Right lobe of liver (tissue), 6 donors: Measurements from ENCODE around the gene TRIM24. TPM values are rescaled to one million over a fixed set of nuclear protein-coding genes. Genes with fewer than 3 reads are reported as not detected.

Experiments
- ATAC-seq, 4 donors: fragments of 200-7000 bp; cut with Tn5 transposase; one replicate each; pipeline ENCODE4 v1.9.1; 2020; ENCODE audit warnings: mild to moderate bottlenecking in 4 of 4, moderate library complexity in 4 of 4
- DNase-seq, 3 donors: peaks; one replicate each; pipeline ENCODE4 v3.0.0-alpha.2; 2020
- H3K27ac ChIP-seq, 3 donors: fragments of 200-600 bp; one replicate each; pipeline ENCODE4 v1.8.0; 2022
- H3K27me3 ChIP-seq, 2 donors: fragments of 200-600 bp; one replicate each; pipeline ENCODE4 v1.8.0; 2022
- H3K36me3 ChIP-seq, 4 donors: fragments of 200-600 bp; sonication (generic) in 1 of 4; one replicate each; pipeline versions ENCODE4 v1.5.1 to v1.8.0; 2017 to 2022; ENCODE audit warnings: control low read depth in 1 of 4
- H3K4me1 ChIP-seq, 4 donors: fragments of 200-600 bp; sonication (generic) in 1 of 4; one replicate each; pipeline versions ENCODE4 v1.5.1 to v1.8.0; 2017 to 2022; ENCODE audit warnings: control low read depth in 1 of 4
- H3K4me3 ChIP-seq, 3 donors: fragments of 200-600 bp; one replicate each; pipeline ENCODE4 v1.8.0; 2022
- H3K9me3 ChIP-seq, 4 donors: fragments of 200-600 bp; sonication (generic) in 1 of 4; one replicate each; pipeline versions ENCODE4 v1.5.1 to v1.8.0; 2017 to 2022; ENCODE audit warnings: control low read depth in 1 of 4
- CTCF ChIP-seq, 4 donors: fragments of 200-600 bp in 3 of 4; fragments of 450-650 bp in 1 of 4; IDR thresholded peaks; one replicate each; pipeline versions ENCODE4 v1.5.1 to v1.8.0; 2016 to 2022; ENCODE audit warnings: antibody characterized with exemption in 4 of 4, mild to moderate bottlenecking in 2 of 4
- POLR2A ChIP-seq: fragments of 450-650 bp; IDR thresholded peaks from one replicate; pipeline ENCODE4 v1.6.1; 2017; ENCODE audit warnings: antibody characterized with exemption, mild to moderate bottlenecking
- WGBS: methylation state at CpG from one replicate; pipeline ENCODE4 v1.1.6; 2018; ENCODE audit warnings: low coverage, low lambda C conversion rate; ENCODE audit not compliant: insufficient coverage; ENCODE audit errors: missing lambda C conversion rate; 5-methylcytosine and 5-hydroxymethylcytosine counted together
- intact Hi-C, 2 donors: fragments of 100-400 bp; cut with DNase I; formaldehyde crosslinking; loops; one replicate each; pipeline versions ENCODE4 v1.11.2 to v1.14.1; 2022
- small RNA-seq, 2 experiments: library from RNA; depleted of rRNA; stranded (forward); fragments of <200 nt; gene quantifications; one replicate each; pipeline ENCODE3, GENCODE V24; 2016
- total RNA-seq, 6 experiments: library from RNA; depleted of rRNA in 2 of 6; stranded (reverse); fragments of >200 nt in 2 of 6; fragmentation: NEBNext Ultra II Directional in 3 of 6; extraction: Animal tissue kit (Norgen Biotek cat#: 25700) in 3 of 6; gene quantifications; one replicate each; pipeline versions ENCODE4 v1.1.0 to v1.2.4, GENCODE V29; 2016 to 2023
- donor health status: DM: no; HTN: yes; CAD: no.
- donor health status: DM: no; HTN: no; CAD: no.
- donor health status: DM: no; HTN: no; CAD: no.
- donor health status: DM: no; HTN: yes; CAD: no.
- donor health status: DM: no; HTN: yes; CAD: no.

Gene TRIM24
- total RNA-seq, 6 experiments from 2014 or later: 14.5 to 18.9 (median 16.5) TPM

- no peak for DNase-seq
- no peaks in the 10 kb centered on the region for H3K9me3 ChIP-seq
- ATAC-seq: no peak
- H3K27me3 ChIP-seq: no peaks in the 10 kb centered on the region
- WGBS: 75% methylated on average over 6 of the region's 6 CpGs
- H3K4me3 ChIP-seq: no peak overlapping the region
- no peaks in the 10 kb centered on the region for H3K4me1 ChIP-seq
- intact Hi-C loops: no loop called here
- TF ChIP-seq POLR2A: no peak
- TF ChIP-seq CTCF (IDR thresholded peaks at IDR 0.05): no peak
- H3K27ac ChIP-seq: no peak overlapping the region
- H3K36me3 ChIP-seq: no peaks in the 10 kb centered on the region
Observed at GRCh38 chr7:138627361-138627760, 167.3 kb downstream of the TRIM24 start.

GRCh38 chr7:138630059-138630610, 170.1 kb downstream of the TRIM24 start:
- no peaks in the 10 kb centered on the region for H3K36me3 ChIP-seq
- H3K27ac ChIP-seq: no peak overlapping the region
- no peak for DNase-seq
- TF ChIP-seq POLR2A (no peak), CTCF (IDR thresholded peaks at IDR 0.05) (no peak)
- 92% methylated on average over 8 of the region's 8 CpGs for WGBS
- intact Hi-C loops: no loop called here
- ATAC-seq: no peak
- no peak overlapping the region for H3K4me3 ChIP-seq
- H3K4me1 ChIP-seq: no peaks in the 10 kb centered on the region
- H3K9me3 ChIP-seq: no peaks in the 10 kb centered on the region
- H3K27me3 ChIP-seq: no peaks in the 10 kb centered on the region

DNA sequence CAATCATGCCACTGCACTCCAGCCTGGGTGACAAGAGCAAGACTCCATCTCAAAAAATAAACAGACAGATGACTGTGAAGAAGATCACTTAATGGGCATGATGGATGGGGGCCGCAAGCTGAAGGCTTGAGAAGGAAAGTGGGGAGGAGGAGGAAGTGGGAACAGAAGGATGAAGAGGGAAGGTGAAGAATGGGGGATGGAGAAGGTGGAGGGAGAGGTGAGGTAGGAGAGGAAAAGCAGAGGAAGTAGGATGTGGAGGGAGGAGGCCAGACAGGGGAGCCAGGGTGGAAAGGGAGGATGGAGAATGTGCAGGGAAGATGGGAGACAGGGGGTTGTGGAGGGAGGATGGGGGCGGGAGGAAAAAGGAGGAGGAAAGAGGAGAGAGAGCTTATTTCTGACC, 172.3 kb downstream of the TRIM24 start:
- WGBS: 70% methylated on average over 2 of the region's 2 CpGs
- Histone ChIP-seq H3K9me3 (no peaks in the 10 kb centered on the region), H3K4me3 (no peak overlapping the region), H3K36me3 (no peaks in the 10 kb centered on the region), H3K27me3 (no peaks in the 10 kb centered on the region), H3K4me1 (no peaks in the 10 kb centered on the region), H3K27ac (no peak overlapping the region)
- intact Hi-C loops: no loop called here
- no peak for TF ChIP-seq CTCF (IDR thresholded peaks at IDR 0.05)
- no peak for DNase-seq
- ATAC-seq: no peak

DNA sequence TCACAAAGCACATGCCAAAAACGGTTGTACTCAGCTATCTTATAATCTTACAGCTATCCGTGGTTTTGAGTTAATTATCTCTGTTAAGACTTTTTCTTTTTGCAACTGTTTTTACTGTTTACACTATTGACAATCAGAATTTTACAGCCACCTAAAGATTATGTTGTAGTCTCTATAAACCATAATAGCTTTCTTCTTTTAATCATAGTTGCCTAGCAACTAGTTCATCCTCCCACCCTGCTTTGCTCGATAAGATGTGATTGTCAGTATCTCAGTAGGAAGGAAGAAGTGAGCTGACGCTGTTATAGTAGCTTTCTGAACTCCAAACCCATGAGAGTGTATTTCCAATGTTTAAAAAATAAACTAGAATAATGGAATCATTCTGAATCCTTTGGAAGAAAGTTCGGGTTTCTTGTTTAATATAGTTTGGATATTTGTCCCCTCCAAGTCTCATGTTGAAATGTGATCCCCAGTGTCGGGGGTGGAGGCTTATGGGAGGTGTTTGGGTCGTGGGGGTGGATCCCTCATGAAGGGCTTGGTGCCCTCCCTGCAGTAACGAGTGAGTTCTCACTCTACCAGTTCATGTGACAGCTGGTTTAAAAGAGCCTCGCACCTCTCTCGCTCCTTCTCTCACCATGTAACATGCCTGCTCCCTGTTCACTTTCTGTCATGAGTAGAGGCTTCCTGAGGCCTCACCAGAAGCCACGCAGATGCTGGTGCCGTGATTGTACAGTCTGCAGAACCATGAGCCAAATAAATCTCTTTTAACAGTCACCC, 173.0 kb downstream of the TRIM24 start:
- no peaks in the 10 kb centered on the region for H3K36me3 ChIP-seq
- DNase-seq (no peak), ATAC-seq (no peak)
- TF ChIP-seq POLR2A (no peak), CTCF (IDR thresholded peaks at IDR 0.05) (no peak)
- no peaks in the 10 kb centered on the region for H3K9me3 ChIP-seq
- 45% methylated on average over 10 of the region's 12 CpGs for WGBS
- intact Hi-C loops: no loop called here
- H3K4me1 ChIP-seq: no peaks in the 10 kb centered on the region
- H3K27ac ChIP-seq: no peak overlapping the region
- no peaks in the 10 kb centered on the region for H3K27me3 ChIP-seq
- no peak overlapping the region for H3K4me3 ChIP-seq

Small RNA genes within 50 kb of the gene (small RNA-seq; reads per million reads assigned to genes)
- 0 reads per million in 2 experiments for gene RF00561

Other genes with a start within 250 kb of the TRIM24 start
- gene SVOPL, start 241.1 kb downstream of the TRIM24 start, total RNA-seq: not detected